HUES6 (cell line): Measurements from ENCODE around the gene CCDC171.

ENCODE experiments used
- H3K27ac ChIP-seq: 2 replicates; pipeline ENCODE4 v1.7.0; 2013; ENCODE audit warnings: low read depth, mild to moderate bottlenecking, low read length, inconsistent platforms
- H3K27me3 ChIP-seq: 2 replicates; pipeline ENCODE4 v1.6.1; 2013; ENCODE audit warnings: low read length; ENCODE audit not compliant: control insufficient read depth, insufficient read depth
- H3K36me3 ChIP-seq: 2 replicates; pipeline ENCODE4 v1.6.1; 2013; ENCODE audit warnings: low read length; ENCODE audit not compliant: control insufficient read depth, insufficient read depth
- H3K4me1 ChIP-seq: 2 replicates; pipeline ENCODE4 v1.6.1; 2013; ENCODE audit warnings: low read length; ENCODE audit not compliant: control insufficient read depth, insufficient read depth
- H3K4me3 ChIP-seq: 2 replicates; pipeline ENCODE4 v1.5.1; 2013; ENCODE audit warnings: low read depth, low read length
- H3K9ac ChIP-seq: one replicate; pipeline ENCODE4 v1.6.1; 2013; ENCODE audit warnings: mild to moderate bottlenecking, low read length
- H3K9me3 ChIP-seq: 2 replicates; pipeline ENCODE4 v1.6.1; 2013; ENCODE audit warnings: low read depth, low read length; ENCODE audit not compliant: control insufficient read depth, insufficient read depth

The CCDC171 gene

DNA sequence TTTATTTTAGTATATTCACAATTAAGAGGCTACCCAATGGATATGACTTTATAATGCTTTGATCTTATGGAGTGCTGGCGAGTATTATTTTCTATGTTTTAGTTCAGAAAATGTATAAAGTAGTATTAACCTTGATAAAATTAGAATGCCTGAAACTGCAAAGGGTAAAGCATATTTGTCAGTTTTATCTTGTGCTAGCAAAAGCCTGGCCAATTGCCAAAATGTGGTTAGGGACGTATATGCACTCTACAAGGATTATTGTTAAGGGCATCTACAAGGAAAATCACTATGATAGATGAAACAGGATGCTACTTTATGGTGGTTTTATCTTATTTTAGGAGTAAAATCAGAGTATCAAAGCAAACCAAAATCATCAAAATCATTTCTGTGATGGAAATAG is 281.7 kb downstream of the CCDC171 start:
- Histone ChIP-seq H3K36me3 (no peaks in the 10 kb centered on the region), H3K4me3 (no peak overlapping the region), H3K27ac (no peak overlapping the region), H3K9me3 (no peaks in the 10 kb centered on the region), H3K27me3 (no peaks in the 10 kb centered on the region), H3K9ac (no peak overlapping the region), H3K4me1 (no peaks in the 10 kb centered on the region)

GRCh38 chr9:15837079-15837679 is 284.3 kb downstream of the CCDC171 start:
- Histone ChIP-seq H3K4me3 (no peak overlapping the region), H3K36me3 (no peaks in the 10 kb centered on the region), H3K27ac (no peak overlapping the region), H3K4me1 (no peaks in the 10 kb centered on the region), H3K9me3 (no peaks in the 10 kb centered on the region), H3K27me3 (no peaks in the 10 kb centered on the region), H3K9ac (no peak overlapping the region)

DNA sequence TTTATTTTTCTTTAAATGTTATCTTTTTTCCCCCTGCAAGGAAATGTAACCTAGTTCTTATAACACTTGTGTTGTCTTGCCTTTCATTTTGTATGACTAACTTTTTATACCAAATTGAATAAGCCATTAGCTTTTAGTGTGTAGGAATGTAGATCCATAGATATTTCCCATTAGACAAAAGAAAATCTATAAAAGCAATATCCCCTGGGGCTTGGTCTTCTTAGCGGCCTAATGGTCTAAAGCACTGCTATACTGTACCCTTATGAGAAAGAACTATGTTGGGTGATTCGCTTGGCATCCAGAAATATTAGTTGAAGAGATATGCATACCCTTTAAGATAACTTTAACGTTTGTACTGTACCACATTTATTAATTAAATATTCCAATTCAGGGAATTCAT is 289.2 kb downstream of the CCDC171 start:
- H3K4me1 ChIP-seq: no peaks in the 10 kb centered on the region
- no peak overlapping the region for H3K27ac ChIP-seq
- H3K36me3 ChIP-seq: no peaks in the 10 kb centered on the region
- no peak overlapping the region for H3K4me3 ChIP-seq
- no peak overlapping the region for H3K9ac ChIP-seq
- no peaks in the 10 kb centered on the region for H3K27me3 ChIP-seq
- H3K9me3 ChIP-seq: no peaks in the 10 kb centered on the region

DNA sequence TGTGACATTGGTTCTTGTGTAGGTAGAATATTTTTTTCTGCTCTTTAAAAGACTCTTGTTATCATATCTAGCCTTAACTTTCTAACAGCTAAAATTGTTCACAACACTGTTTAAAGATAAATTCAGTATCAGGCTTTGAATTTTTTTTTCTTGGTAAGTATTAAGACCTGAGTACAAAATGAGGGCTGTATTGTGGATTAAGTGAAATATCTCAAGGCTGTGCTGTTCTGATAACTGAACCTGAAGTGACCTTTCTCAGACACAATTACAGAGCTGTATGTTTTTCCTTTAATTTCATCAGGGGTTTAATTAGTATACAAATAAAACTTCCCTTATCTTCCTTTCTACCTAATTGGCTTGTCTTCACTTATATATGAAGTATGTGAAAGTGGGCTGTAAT is 290.5 kb downstream of the CCDC171 start:
- Histone ChIP-seq H3K9me3 (no peaks in the 10 kb centered on the region), H3K36me3 (no peaks in the 10 kb centered on the region), H3K27me3 (no peaks in the 10 kb centered on the region), H3K27ac (no peak overlapping the region), H3K4me3 (no peak overlapping the region), H3K9ac (no peak overlapping the region), H3K4me1 (no peaks in the 10 kb centered on the region)

- no peaks in the 10 kb centered on the region for H3K36me3 ChIP-seq
- no peaks in the 10 kb centered on the region for H3K4me1 ChIP-seq
- no peak overlapping the region for H3K9ac ChIP-seq
- H3K27ac ChIP-seq: no peak overlapping the region
- no peaks in the 10 kb centered on the region for H3K9me3 ChIP-seq
- no peaks in the 10 kb centered on the region for H3K27me3 ChIP-seq
- H3K4me3 ChIP-seq: no peak overlapping the region
Measured at GRCh38 chr9:15843931-15844330, 291.1 kb downstream of the CCDC171 start.

DNA sequence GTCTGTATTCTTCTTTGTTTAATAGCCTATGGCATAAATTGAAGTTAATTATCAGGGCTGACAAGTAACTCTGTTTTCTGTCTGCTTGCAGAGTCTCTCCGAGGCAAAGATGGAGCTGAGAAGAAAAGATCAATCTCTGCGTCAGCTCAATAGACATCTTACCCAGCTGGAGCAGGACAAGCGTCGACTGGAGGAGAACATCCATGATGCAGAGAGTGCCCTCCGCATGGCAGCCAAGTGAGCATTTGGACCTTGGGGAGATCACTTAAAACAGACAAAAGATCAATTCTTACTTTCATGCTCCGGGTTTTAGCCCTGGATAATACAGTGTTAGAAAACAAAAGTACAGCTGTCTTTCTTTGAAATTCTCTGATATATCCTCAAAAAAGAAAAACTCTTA is 293.8 kb downstream of the CCDC171 start:
- Histone ChIP-seq H3K27ac (no peak overlapping the region), H3K9ac (no peak overlapping the region), H3K36me3 (no peaks in the 10 kb centered on the region), H3K27me3 (no peaks in the 10 kb centered on the region), H3K9me3 (no peaks in the 10 kb centered on the region), H3K4me3 (no peak overlapping the region), H3K4me1 (no peaks in the 10 kb centered on the region)

DNA sequence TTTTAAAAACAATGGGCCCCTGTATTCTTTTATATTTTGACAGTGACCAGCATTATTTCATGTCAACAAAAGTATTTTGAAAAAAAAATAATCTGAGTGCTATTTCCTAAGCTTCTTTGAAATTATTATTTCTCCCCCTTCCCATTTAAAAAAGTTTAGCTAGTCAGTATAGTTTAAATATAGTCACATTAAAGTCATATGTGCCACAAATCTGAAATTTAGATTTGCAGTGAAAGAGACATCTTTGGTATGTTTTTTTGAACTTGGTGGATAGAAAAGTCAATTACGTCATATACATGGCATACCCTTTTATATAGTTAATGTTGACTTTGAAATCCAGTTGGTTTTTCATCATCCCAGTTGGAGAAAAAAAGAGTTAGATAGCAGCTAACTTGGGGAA is 297.0 kb downstream of the CCDC171 start:
- Histone ChIP-seq H3K9ac (no peak overlapping the region), H3K36me3 (no peaks in the 10 kb centered on the region), H3K27me3 (no peaks in the 10 kb centered on the region), H3K4me1 (no peaks in the 10 kb centered on the region), H3K27ac (no peak overlapping the region), H3K9me3 (no peaks in the 10 kb centered on the region), H3K4me3 (no peak overlapping the region)

GRCh38 chr9:15851766-15852165 is 298.9 kb downstream of the CCDC171 start:
- Histone ChIP-seq H3K4me1 (no peaks in the 10 kb centered on the region), H3K36me3 (no peaks in the 10 kb centered on the region), H3K4me3 (no peak overlapping the region), H3K27me3 (no peaks in the 10 kb centered on the region), H3K27ac (no peak overlapping the region), H3K9ac (no peak overlapping the region), H3K9me3 (no peaks in the 10 kb centered on the region)

DNA sequence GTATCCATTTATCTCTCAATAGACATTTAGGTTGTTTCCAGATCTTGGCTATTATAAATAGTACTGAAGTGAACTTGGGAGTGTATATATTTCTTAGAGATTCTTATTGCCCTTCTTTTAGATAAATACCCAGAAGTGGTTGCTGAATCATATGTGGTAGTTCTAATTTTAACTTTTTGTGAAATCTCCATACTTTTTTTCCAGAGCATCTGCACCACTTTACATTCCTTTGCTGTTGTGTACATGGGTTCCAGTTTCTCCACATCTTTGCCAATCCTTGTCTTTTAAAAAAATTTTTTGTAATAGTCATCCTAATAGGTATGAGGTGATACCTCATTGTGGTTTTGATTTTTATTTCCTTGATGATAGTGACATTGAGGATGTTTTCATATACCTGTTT is 303.7 kb downstream of the CCDC171 start:
- H3K9me3 ChIP-seq: no peaks in the 10 kb centered on the region

DNA sequence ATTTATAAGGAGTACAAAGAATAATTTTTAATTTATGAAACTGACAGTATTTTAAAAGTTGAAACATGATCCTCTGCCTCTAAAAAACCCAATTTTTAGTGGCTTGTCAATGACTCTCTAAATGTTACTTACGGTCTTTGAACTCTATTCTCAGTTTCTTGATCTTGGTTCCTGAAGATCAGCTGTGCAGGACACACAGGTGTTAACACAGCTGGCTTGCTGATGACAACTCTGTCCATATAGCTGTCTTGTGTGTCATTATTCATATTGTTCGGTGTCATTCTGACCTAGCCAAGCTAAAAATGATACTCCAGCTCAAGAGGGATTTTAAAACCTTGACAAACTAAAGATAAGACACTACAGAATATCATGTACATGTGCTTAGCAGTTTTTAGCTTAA is 314.5 kb downstream of the CCDC171 start:
- Histone ChIP-seq H3K27me3 (no peaks in the 10 kb centered on the region), H3K4me1 (no peaks in the 10 kb centered on the region), H3K9me3 (no peaks in the 10 kb centered on the region), H3K36me3 (no peaks in the 10 kb centered on the region), H3K4me3 (no peak overlapping the region), H3K9ac (no peak overlapping the region), H3K27ac (no peak overlapping the region)

More for the DNA sequence above, 303.7 kb downstream of the CCDC171 start:
- Histone ChIP-seq H3K9ac (no peak overlapping the region), H3K27me3 (no peaks in the 10 kb centered on the region), H3K4me1 (no peaks in the 10 kb centered on the region), H3K36me3 (no peaks in the 10 kb centered on the region), H3K4me3 (no peak overlapping the region), H3K27ac (no peak overlapping the region)

DNA sequence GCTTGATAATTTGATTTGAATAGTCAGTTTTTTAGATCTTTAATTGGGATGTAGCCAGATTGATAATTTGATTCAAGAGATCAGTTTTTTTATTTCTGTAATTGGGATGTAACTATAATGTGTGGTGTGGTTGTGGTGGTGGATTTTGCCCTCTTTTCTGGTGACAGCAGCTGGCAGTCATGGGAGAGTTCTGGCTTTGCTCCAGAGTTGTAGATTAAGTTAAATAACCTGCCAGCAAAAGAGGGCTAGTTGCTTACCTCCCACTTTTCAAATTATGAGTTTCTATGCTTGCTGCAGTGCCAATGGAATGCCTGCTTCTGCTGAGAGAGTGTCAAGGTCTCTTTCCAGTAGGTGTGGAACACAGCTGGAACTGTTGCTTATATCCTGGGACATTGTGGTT is 315.1 kb downstream of the CCDC171 start:
- no peaks in the 10 kb centered on the region for H3K27me3 ChIP-seq
- no peak overlapping the region for H3K9ac ChIP-seq
- no peaks in the 10 kb centered on the region for H3K36me3 ChIP-seq
- no peak overlapping the region for H3K27ac ChIP-seq
- H3K4me3 ChIP-seq: no peak overlapping the region
- H3K9me3 ChIP-seq: no peaks in the 10 kb centered on the region
- no peaks in the 10 kb centered on the region for H3K4me1 ChIP-seq
